HG02938 (cell line): ENCODE data around the gene OPCML.

Experiments
- ATAC-seq: cut with Tn5 transposase; IDR thresholded peaks from one replicate; pipeline ENCODE4 v1.9.1; 2021; ENCODE audit warnings: mild to moderate bottlenecking, moderate library complexity; ENCODE audit not compliant: unreplicated experiment

OPCML gene

GRCh38 chr11:132911186-132911585 is 621.1 kb downstream of the OPCML start:
- no peak for ATAC-seq

- no peak for ATAC-seq
Measured at GRCh38 chr11:132910011-132910760, 622.1 kb downstream of the OPCML start.

GRCh38 chr11:132909021-132909606 is 623.2 kb downstream of the OPCML start:
- ATAC-seq: no peak

DNA sequence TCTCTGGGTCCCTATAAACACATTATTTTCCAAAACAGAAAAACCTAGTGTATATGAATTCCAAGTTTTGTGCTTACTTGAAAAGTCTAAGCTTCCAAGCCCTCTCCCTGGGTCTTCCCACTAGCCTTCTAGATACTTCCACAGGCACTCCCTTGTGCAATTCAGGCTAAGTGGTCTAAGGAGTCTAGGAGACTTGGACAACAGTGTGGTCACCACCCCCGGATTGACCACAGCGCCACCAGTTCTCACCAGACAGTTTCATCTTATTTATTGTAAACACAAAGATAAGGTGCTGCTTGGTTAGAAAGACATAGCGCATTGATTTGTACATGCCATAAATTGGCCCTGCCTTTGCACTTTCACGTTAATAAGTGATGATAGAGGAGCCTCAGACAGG is 623.9 kb downstream of the OPCML start:
- ATAC-seq: no peak

DNA sequence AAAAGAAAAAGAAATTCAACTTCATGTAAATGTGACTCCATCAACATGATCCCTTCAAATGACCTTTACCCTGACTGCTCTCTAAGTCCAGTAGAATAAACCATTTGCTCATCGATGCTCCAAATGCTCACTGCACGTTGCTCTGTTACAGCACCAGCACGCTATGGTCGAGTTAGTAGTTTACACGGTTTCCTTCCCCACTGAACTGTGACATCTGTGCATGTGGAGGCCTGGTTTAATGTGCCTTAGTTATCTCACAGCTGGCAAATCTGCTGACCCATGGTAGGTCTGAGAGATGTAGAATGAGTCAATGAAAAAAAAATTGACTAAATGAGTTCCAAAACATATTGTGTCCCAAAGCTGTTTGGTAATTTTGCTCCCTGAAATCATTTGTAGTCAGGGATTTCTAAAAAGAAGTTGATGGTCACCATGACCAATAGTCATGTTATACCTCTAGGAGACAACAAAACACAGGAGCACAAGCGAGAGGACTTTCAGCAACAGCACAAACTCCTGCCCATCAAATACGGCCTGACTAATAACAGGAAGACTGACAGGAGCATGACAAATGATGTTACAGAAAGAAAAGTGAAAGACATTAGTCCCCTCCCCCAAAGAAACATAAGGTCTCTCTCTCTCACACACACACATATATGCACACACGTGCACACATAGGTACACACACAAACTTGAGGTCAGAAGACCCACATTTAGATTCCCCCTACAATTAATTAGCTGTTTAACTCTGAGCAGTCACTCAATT is 624.5 kb downstream of the OPCML start:
- no peak for ATAC-seq

DNA sequence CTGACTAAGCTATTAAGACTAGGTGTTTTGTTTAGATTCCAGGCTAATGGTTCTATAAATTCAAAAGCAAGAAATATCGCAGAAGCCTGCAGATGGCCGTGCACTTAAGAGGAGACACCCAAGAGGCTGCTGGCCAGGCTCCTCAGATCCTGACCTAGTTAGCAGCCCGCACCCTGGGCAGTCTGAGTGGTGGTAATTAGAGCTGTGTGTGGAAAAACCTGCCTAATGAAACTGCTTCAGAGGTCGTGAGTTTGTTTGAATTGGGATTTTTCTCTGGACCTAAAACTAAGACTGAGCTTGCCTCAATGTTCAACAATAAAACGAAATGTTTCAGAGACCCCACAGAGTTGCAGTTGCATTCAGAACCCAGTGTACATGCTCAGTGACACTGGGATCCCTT is 627.7 kb downstream of the OPCML start:
- no peak for ATAC-seq

- no peak for ATAC-seq
Measured at GRCh38 chr11:132904091-132904490, 628.2 kb downstream of the OPCML start.

DNA sequence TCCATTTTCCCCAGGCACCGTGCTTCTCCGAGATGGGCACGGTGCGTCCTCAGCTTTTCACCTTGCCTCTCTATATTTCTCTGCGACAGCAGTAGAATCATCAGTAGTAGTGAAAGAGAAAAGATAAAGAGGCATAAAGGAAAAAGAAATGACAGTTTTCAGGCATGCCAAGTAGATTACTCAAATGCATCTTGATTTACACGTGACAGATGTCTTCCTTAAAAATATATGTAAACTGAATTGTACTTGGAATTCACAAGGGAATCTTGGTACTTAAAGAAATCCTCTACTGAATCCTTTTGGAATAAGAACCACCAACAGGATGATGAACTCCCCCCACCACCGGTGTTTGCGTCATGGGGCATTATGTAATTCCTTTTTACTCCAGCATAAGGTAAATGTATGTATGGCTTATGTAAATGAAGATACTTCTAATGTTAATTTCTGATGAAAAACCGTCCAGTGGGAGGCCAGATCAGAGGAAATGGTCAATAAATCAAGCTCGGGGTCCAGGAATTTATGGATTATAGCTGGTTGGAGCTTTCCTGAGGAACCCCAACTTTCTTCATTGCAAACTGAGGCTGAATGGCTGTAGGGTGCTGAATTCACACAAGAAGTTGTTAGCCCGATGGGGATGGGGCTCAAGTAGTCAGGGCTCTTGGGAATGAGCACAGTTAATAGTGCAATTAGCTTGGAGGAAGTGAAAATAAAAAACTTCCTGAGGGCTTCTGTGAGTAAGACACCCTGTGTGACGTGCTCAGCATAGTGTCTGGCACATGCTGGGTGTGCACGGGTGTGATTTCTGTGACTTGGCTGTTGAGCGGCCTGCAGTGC is 630.4 kb downstream of the OPCML start:
- no peak for ATAC-seq

- ATAC-seq: no peak
Measured at GRCh38 chr11:132898676-132899075, 633.6 kb downstream of the OPCML start.

- ATAC-seq: no peak
Measured at GRCh38 chr11:132898021-132898420, 634.3 kb downstream of the OPCML start.

DNA sequence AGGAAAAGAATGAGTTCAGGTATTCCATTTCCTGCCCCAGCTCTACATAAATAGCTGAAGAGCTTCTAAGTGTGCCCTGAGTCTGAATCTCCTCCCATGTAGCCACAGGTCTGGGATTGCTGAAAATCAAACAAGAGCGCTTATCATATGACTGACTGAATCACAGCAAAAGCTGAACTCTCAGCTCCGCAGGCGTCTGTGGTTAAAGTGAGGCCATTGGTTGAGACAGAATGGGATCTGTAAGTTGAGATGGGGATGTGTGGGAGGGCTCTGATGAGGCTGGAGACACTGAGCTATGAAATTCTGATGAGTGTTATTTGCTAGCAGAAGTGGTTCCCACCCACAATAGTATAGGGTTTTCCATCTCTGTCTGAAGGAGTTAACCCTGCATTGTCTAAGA is 637.0 kb downstream of the OPCML start:
- no peak for ATAC-seq

DNA sequence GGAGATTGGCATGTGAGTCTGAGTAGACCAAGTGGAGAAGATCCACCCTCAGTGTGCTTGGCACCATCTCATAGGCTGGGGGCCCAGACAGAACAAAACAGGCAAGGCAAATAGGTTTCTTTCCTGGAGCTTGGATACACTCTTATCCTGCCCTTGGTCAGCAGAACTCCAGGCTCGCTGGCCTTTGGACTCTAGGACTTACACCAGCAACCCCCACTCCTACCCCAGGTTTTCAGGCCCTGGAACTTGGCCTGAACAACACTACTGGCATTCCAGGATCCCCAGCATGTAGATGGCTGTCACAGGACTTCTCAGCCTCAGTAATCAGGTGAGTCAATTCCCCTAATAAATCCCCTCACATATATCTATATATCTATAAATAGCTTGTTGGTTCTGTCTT is 637.7 kb downstream of the OPCML start:
- no peak for ATAC-seq

DNA sequence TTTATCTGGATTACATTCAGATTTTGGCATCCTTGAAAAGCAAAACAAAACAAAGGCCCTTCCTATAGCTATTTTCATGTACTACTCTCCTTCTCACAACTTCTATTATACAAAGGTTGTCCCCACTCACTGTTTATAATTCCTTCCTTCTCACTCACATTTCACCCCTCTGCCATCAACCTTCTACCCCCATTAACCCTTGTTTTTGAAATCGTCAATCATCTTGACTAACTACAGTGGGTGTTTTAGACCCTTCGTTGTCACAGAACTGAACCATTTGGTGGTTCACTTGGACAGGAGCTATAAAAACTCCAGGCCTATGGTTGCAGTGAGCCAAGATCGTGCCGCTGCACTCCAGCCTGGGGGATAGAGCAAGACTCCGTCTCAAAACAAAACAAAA is 639.4 kb downstream of the OPCML start:
- ATAC-seq: no peak

DNA sequence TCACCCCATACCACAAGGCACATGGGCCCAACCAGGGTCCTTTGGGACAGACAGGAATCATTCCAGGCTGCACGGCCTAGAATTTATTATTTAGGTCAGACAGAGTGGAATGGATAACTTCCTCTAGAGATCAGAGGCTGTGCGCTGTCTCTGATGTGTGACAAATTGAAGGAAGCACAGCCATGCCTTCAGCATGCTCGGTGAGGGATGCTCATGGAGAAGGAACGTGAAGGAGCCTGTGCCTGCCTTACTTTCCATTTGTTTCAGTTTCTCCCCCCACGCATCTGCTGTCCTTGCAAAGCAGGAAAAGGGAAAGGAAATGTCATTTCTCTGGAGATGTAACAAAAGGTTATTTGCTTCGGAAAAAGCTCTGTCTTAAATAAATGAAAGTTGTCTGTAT is 644.1 kb downstream of the OPCML start:
- no peak for ATAC-seq

GRCh38 chr11:132886335-132886734 is 646.0 kb downstream of the OPCML start:
- ATAC-seq: no peak

GRCh38 chr11:132883241-132883640 is 649.1 kb downstream of the OPCML start:
- no peak for ATAC-seq

DNA sequence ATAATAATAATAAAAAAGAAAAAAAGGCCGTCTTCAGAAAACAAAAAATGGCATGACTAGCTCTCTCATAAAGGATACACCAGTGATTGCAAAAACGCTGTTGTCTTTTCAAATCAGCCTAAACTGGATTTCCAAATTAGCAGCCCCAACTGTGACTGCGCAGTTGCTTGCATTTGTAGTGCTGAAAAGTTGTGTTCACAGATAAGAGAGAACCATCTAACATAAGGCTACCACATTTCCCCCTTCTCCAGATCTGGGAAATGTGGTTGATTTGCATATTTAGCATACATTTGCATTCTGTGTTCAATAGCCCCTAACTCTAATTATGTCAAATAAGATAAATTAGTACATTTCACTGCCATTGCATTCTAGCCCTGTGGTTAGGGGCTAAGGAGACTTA is 650.7 kb downstream of the OPCML start:
- no peak for ATAC-seq

DNA sequence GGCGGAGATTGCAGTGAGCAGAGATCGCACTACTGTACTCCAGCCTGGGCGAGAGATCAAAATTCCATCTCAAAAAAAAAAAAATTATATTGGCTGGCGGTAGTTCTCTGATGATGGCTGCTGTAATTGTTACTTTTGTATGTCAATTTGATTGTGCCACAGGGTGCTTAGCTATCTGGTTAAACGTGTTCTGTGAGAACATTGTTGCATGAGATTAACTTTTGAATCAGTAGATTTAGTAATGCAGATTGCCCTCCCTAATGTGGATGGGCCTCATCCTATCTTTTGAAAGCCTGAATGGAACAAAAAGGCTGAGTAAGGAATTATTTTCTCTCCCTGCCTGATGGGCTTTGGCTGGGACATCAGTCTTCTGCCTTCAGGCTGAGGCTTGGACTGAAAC is 654.2 kb downstream of the OPCML start:
- ATAC-seq: no peak

GRCh38 chr11:132876705-132877104 is 655.6 kb downstream of the OPCML start:
- ATAC-seq: no peak

DNA sequence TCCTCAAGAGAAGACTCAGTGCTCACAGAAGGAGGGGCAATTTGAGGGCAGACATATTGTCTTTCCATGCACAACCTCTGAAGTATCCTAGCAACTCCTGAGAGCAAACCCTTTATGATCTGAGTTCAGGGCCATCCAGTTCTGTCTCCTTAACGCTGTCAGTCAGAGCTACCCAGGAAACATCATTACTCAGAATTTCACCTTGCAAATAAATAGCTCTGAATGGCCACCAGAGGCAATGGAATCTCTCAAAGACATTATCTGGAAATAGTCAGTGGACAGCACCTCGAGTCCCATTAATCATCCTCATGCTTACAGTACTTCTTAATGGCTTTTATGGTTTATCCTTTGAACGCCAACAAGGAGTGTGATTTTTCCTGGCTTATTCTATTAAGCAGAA is 656.1 kb downstream of the OPCML start:
- no peak for ATAC-seq

DNA sequence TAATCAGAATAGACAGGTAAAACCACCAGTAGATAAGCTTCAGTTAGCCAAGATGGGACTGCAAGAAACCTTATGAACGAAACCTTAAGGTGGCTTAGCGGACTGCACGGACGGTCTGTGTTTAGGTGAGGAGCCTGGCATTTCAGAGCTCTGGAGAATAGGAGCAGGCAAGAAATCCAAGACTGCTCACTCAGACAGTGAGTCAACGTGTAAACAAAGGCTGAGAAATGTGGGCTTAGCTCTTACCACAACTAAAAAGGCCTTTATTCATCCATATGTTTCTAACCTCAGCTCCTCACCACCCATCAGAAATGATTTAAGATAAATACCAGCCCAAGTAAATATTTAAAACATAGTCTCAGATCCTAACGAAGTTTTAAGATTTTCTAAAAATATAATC is 657.7 kb downstream of the OPCML start:
- ATAC-seq: no peak
